Epithelial cell of proximal tubule (primary cell): ENCODE data around the gene CCT5. TPM values are rescaled to one million over a fixed set of nuclear protein-coding genes. Genes with fewer than 3 reads are reported as not detected.

Experiments
- DNase-seq: peaks from one replicate; pipeline ENCODE4 v3.0.0-alpha.2; 2011; ENCODE audit warnings: low read depth
- H3K4me3 ChIP-seq: 2 replicates; pipeline ENCODE4 v1.5.1; 2011; ENCODE audit warnings: low read depth, mild to moderate bottlenecking, low read length
- total RNA-seq: library from RNA; depleted of rRNA; stranded (reverse); fragments of >200 nt; gene quantifications from 2 replicates; pipeline ENCODE4 v1.2.3, GENCODE V29; 2015
- TF ChIP-seq, protein P1 (sequence below): conservative IDR thresholded peaks from 2 replicates; pipeline ENCODE4 v1.5.1; 2012; ENCODE audit warnings: low read depth, mild to moderate bottlenecking, low read length

The CCT5 gene
- total RNA-seq, 1 donor from 2014 or later: 610 TPM

DNA sequence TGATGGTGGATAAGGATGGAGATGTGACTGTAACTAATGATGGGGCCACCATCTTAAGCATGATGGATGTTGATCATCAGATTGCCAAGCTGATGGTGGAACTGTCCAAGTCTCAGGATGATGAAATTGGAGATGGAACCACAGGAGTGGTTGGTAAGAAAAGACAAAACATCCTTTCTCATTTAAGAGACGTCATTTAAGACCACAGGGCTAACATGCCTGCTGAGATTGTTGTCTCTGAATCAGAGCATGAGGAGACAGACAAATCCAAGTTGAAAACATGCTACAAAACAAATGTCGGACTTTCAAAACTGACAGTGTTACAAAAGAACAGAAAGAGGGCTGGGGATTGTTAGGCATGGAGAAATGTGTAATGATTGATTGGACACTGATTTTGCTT, 4.6 kb downstream of the CCT5 start:
- TF ChIP-seq, protein P1, sequence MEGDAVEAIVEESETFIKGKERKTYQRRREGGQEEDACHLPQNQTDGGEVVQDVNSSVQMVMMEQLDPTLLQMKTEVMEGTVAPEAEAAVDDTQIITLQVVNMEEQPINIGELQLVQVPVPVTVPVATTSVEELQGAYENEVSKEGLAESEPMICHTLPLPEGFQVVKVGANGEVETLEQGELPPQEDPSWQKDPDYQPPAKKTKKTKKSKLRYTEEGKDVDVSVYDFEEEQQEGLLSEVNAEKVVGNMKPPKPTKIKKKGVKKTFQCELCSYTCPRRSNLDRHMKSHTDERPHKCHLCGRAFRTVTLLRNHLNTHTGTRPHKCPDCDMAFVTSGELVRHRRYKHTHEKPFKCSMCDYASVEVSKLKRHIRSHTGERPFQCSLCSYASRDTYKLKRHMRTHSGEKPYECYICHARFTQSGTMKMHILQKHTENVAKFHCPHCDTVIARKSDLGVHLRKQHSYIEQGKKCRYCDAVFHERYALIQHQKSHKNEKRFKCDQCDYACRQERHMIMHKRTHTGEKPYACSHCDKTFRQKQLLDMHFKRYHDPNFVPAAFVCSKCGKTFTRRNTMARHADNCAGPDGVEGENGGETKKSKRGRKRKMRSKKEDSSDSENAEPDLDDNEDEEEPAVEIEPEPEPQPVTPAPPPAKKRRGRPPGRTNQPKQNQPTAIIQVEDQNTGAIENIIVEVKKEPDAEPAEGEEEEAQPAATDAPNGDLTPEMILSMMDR: no peak
- no peak for DNase-seq
- H3K4me3 ChIP-seq: no peak overlapping the region

DNA sequence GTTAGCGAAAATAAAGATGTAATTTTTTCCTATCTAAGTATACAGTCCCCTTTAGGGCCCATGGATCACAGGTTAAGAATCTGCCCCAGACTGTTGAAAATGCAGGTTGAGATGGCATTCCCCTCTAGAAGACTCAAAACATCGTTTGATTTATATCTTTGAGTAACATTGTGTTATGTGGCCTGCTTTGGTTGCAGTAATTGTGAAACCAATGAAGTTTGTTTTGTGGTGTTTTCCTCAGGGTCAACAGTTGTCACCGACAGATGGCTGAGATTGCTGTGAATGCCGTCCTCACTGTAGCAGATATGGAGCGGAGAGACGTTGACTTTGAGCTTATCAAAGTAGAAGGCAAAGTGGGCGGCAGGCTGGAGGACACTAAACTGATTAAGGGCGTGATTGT, 7.8 kb downstream of the CCT5 start:
- TF ChIP-seq, protein P1: no peak
- DNase-seq: no peak
- no peak overlapping the region for H3K4me3 ChIP-seq

DNA sequence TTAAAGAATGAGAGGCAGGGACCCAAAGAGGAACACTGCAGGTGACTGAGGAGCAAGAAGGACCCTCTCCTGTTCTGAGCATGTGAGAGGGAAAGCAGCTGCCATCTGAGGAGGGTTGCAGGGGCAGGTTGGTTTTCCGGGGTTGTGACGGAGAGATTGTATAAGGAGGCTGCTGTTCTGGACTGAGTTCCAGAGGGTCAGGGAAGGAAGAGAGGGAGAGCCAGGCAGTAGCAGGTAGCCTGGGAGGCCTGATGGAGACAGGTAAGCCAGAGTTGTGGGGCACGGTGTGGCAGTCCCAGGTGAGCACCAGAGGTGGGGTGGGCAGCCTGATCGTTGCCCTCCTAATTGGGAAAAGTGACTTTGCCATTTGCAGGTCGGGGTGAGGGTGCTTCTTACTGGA, 9.8 kb downstream of the CCT5 start:
- DNase-seq: no peak
- TF ChIP-seq, protein P1: no peak
- no peak overlapping the region for H3K4me3 ChIP-seq

DNA sequence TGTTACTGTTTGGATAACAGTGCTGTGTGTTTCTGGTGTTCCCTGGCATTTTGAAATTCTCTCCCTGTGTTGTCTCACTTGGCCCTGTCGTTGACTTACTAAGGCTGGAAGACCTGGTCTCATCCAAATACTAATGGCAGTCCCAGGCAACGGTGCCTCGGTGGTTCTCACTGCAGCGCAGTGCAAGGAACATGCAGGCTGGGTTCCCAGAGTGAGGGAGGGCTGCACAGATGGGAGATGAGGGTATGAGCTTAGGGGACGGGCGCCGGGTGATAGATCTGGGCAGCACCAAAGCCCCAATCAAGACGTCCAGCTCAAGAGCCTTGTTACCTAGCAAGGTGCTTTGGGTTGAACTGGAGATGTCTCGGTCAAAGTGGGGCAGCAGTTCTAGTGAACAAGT, 11.0 kb downstream of the CCT5 start:
- no peak for DNase-seq
- TF ChIP-seq, protein P1: no peak
- H3K4me3 ChIP-seq: no peak overlapping the region

DNA sequence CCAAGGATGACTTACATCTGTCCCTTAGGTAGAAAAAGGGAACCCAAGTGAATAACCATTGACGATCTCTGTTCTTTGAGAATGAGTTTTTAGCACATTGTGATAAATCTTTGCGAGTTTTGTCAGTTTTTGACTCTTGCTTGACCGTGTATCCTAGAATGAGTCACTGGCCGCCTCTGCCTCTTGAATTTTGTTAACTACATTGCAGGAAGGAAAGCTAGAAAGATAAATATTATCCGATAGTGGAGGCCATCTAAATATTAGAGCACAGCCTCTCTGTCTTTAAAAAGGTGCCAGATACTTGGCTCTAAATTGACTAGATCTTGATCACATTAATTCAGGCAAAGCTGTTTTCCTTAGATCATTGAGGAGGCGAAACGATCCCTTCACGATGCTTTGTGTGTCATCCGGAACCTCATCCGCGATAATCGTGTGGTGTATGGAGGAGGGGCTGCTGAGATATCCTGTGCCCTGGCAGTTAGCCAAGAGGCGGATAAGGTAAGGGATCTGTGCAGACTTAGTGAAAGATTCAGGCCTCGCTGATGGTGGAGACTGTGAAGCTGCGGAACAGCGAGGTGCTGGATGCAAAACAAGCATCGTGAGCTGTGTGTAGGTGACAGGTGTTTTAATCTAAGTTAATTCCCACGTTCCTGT, 12.2 kb downstream of the CCT5 start:
- H3K4me3 ChIP-seq: no peak overlapping the region
- TF ChIP-seq, protein P1: no peak

DNA sequence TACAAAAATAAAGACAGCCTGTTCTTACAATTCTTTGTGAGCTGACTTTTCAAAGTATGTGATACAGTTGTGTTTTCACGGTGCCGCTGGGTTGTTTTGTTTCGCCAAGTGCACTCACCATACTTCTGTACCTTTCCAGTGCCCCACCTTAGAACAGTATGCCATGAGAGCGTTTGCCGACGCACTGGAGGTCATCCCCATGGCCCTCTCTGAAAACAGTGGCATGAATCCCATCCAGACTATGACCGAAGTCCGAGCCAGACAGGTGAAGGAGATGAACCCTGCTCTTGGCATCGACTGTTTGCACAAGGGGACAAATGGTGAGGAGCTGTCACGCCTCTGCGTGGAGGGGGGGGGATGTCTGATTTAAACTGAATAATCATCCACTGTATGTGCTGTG, 12.9 kb downstream of the CCT5 start:
- TF ChIP-seq, protein P1: no peak
- no peak overlapping the region for H3K4me3 ChIP-seq
- no peak for DNase-seq

More for the DNA sequence above, 12.2 kb downstream of the CCT5 start:
- no peak for DNase-seq

DNA sequence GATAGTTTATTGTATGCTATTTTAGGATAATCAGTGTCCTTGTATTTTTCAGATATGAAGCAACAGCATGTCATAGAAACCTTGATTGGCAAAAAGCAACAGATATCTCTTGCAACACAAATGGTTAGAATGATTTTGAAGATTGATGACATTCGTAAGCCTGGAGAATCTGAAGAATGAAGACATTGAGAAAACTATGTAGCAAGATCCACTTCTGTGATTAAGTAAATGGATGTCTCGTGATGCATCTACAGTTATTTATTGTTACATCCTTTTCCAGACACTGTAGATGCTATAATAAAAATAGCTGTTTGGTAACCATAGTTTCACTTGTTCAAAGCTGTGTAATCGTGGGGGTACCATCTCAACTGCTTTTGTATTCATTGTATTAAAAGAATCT, 14.5 kb downstream of the CCT5 start:
- TF ChIP-seq, protein P1: no peak
- no peak overlapping the region for H3K4me3 ChIP-seq
- DNase-seq: no peak
